ENCODE measurements around the gene GRIFIN. TPM values are rescaled to one million over a fixed set of nuclear protein-coding genes. Genes with fewer than 3 reads are reported as not detected.

The GRIFIN gene
- total RNA-seq, 2 experiments from 2014 or later: not detected

DNA sequence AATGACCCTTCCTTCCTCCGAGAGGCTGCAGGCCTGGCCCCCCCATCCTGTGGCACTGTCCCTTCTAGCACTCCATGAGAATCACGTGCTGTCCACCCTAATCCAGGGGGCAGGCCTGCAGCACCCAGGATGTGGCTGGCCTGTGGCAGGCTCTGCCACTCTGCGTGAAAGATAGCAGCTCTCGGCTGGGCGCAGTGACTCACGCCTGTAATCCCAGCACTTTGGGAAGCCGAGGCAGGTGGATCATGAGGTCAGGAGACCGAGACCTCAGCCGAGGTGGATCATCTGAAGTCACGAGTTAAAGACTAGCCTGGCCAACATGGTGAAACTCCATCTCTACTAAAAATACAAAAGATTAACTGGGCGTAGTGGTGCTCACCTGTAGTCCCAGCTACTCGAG lies 24.5 kb upstream of the GRIFIN start:
- Mint-ChIP-seq H3K36me3 (ENCODE audit: low read depth) (no peaks in the 10 kb centered on the region), H3K27ac (no peak overlapping the region), H3K4me3 (no peak overlapping the region), H3K4me1 (no peaks in the 10 kb centered on the region), H3K9me3 (no peaks in the 10 kb centered on the region), H3K27me3 (peaks cover 4% of the 10 kb centered on the region)
- ChIA-PET CTCF (no interaction called here), POLR2A (interaction anchor here (1.0 kb wide), 1 partner anchor 23 kb away, joined by 3 read pairs; no protein-coding TSS in a partner anchor)
- DNase-seq: no peak

DNA sequence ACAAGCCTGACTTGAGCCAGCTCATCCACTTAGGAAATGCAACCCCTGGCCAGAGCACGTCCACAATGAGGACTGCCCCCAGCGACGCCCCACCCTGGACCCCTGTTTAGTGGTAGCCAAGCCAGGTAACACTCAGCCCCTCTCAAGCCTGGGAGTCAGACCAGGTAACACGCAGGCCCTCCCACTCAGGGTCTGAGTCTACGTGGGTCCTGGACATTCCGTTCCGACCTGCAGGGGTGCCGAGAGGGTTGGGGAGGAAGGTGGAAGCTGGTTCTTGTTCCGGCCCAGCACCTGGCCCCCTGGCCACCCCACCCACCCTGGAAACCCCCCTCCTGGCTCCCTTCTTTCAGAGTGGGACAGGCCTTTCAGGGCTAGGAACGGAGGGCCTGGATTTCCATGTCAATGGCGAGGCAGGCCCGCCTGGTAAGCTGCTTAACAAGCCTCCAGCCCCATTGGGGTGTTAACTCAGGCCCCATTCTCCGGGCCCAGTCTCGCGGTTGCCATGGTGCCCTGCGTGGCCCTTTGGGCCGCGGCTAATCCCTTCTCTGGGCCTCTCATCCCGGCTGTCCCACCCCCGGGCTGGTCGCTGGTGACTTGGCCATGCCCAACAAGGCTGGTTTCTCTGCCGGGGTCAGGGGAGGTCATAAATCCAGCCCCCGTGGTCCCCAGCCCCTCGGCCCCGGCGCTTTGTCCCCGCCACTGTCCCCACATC lies 23.7 kb upstream of the GRIFIN start:
- no peak overlapping the region for H3K27ac Mint-ChIP-seq
- ChIA-PET CTCF (interaction anchor here (0.6 kb wide), 1 partner anchor 156 kb away, joined by 4 read pairs; no protein-coding TSS in a partner anchor), POLR2A (interaction anchor here (1.0 to 1.2 kb wide), 2 partner anchors 18 to 24 kb away, joined by 3 to 4 read pairs; no protein-coding TSS in a partner anchor)
- H3K36me3 Mint-ChIP-seq (ENCODE audit: low read depth): no peaks in the 10 kb centered on the region
- no peak for DNase-seq
- no peaks in the 10 kb centered on the region for H3K4me1 Mint-ChIP-seq
- H3K27me3 Mint-ChIP-seq: peaks cover 4% of the 10 kb centered on the region
- H3K4me3 Mint-ChIP-seq: no peak overlapping the region
- no peaks in the 10 kb centered on the region for H3K9me3 Mint-ChIP-seq

DNA sequence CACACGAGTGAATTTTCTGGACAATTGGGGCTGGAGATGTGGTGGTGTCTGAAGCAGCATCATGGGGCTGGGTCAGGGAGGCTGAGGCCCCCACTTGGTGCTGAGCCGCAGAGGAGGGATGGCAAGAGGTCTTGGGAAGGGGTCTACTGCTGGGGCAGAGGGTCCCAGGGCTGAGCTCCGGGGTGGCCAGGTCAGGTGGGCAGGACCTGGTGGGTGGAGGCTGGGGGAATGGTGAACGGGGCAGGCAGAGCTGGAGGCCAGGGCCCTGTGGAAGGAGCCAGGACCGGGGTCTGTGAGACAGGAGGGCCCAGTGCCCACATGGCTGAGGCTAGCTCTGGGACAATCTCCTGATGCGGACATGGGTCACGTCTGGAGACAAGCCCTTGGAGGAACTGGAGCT lies 23.0 kb upstream of the GRIFIN start:
- no peaks in the 10 kb centered on the region for H3K36me3 Mint-ChIP-seq (ENCODE audit: low read depth)
- no peak overlapping the region for H3K4me3 Mint-ChIP-seq
- ChIA-PET POLR2A (interaction anchor here (1.0 to 1.2 kb wide), 2 partner anchors 12 to 18 kb away, joined by 3 to 4 read pairs; no protein-coding TSS in a partner anchor), CTCF (interaction anchor here (0.6 kb wide), 1 partner anchor 156 kb away, joined by 4 read pairs; no protein-coding TSS in a partner anchor)
- peaks cover 4% of the 10 kb centered on the region for H3K27me3 Mint-ChIP-seq
- DNase-seq: no peak
- no peaks in the 10 kb centered on the region for H3K9me3 Mint-ChIP-seq
- H3K27ac Mint-ChIP-seq: no peak overlapping the region
- no peaks in the 10 kb centered on the region for H3K4me1 Mint-ChIP-seq

DNA sequence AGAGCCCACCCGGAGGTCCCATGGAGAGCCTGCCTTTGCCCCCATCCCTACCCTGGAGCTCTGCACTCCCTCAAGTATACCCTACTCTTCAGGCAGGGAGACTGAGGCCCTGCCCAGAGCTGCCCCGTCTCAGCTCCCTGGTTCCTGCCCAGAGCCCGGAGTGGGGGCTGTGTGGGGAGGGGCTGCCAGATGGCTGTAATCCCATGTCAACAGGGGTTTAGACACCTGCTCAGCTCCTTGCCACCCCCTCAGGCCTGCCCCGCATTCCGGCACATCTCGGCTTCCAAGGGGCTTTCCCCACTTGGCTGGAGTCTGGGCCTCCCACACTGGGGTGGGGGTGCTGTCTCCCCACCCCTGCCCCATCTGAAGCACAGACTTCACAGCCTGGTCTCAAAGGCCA lies 22.5 kb upstream of the GRIFIN start:
- Mint-ChIP-seq H3K4me1 (no peaks in the 10 kb centered on the region), H3K4me3 (no peak overlapping the region), H3K36me3 (ENCODE audit: low read depth) (no peaks in the 10 kb centered on the region), H3K9me3 (no peaks in the 10 kb centered on the region), H3K27me3 (peaks cover 4% of the 10 kb centered on the region), H3K27ac (no peak overlapping the region)
- CTCF ChIA-PET: no interaction called here
- POLR2A ChIA-PET: interaction anchor here (1.0 to 1.2 kb wide), 2 partner anchors 13 to 17 kb away, joined by 3 to 4 read pairs; no protein-coding TSS in a partner anchor
- no peak for DNase-seq

DNA sequence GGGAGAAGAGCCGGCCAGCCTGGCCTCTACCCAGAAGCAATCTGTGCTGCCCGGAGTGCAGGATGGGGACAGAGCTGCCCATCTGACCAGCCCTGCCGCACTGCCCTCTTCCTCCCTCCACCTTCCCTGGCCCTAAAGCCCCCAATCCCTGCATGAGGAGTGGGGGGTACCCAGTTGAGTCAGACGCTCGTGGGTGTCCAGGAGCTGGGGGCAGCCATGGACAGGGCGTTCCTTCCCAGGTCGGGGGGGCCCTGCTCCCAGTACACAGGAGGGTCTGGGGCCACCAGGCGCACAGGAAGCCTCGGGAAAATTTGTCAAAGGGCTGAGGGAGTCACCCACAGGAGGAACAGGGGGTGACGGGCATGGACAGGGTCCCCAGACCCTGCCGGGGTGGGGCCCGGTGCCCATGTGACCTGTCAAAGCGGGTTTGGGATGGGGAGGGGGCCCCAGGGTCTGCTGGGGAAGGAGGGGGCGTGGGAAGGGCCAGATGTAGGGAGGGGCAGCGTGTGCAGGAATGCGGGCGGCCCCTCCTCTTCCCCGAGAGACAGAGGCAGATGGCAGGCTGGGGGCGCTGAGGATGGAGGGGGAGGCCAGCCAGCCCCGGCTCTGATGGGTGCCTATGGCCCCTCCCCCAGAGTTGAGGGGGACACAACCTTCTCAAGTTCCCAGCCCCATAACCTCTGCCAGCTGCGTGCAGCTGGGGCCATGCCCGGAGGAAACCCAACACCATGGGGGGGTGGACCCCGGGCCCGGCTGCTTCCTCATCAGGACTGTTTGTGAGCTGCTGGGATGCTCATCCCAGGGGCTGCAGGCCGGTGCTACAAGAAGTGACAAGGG lies 21.5 kb upstream of the GRIFIN start:
- DNase-seq: no peak
- Mint-ChIP-seq H3K36me3 (ENCODE audit: low read depth) (no peaks in the 10 kb centered on the region), H3K9me3 (no peaks in the 10 kb centered on the region), H3K4me3 (no peak overlapping the region), H3K27ac (no peak overlapping the region), H3K27me3 (peaks cover 4% of the 10 kb centered on the region), H3K4me1 (no peaks in the 10 kb centered on the region)
- POLR2A ChIA-PET: no interaction called here
- CTCF ChIA-PET: no interaction called here

DNA sequence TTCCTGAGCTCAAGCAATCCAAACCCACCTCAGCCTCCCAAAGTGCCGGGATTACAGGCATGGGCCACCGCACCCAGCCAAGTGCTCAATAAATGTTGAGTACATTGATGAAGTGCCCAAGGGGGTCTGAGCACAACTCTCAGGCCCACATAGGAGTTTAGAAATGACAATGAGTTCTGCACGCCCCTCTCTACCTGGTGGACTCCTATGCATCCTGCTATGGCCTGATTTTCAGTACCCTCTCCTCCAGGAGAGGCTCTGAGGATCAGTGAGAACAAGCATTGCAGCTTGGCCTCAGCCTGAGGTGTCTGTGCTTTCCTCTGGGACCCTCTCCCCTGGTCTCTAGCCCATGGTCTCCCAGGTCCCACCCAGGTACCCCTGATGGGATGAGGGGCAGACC lies 20.9 kb upstream of the GRIFIN start:
- H3K4me3 Mint-ChIP-seq: no peak overlapping the region
- ChIA-PET CTCF (no interaction called here), POLR2A (no interaction called here)
- H3K4me1 Mint-ChIP-seq: no peaks in the 10 kb centered on the region
- no peaks in the 10 kb centered on the region for H3K36me3 Mint-ChIP-seq (ENCODE audit: low read depth)
- peaks cover 6% of the 10 kb centered on the region for H3K27me3 Mint-ChIP-seq
- no peak overlapping the region for H3K27ac Mint-ChIP-seq
- no peak for DNase-seq
- H3K9me3 Mint-ChIP-seq: no peaks in the 10 kb centered on the region

DNA sequence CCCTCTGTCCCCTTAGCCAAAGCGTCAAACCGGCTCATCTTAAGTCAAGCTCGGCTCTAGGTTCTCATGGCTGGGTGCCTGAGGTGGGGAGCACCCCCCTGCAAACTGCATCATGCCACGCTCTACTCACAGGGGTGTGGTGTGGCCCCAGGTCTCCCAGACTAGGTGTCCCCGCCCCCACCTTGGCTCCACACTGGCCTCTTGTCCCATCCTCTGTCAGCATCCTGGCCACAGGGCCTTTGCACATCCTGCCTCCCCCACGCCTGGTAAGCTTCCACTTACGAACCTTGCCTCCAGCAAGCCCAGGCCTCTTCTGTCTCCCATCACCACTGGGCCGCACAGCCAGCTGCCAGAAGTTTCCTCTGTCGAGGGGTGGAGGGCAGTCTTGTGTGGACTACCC lies 20.2 kb upstream of the GRIFIN start:
- H3K27me3 Mint-ChIP-seq: peaks cover 9% of the 10 kb centered on the region
- ChIA-PET CTCF (no interaction called here), POLR2A (no interaction called here)
- no peaks in the 10 kb centered on the region for H3K9me3 Mint-ChIP-seq
- H3K4me1 Mint-ChIP-seq: no peaks in the 10 kb centered on the region
- DNase-seq: no peak
- no peak overlapping the region for H3K27ac Mint-ChIP-seq
- no peaks in the 10 kb centered on the region for H3K36me3 Mint-ChIP-seq (ENCODE audit: low read depth)
- H3K4me3 Mint-ChIP-seq: no peak overlapping the region

DNA sequence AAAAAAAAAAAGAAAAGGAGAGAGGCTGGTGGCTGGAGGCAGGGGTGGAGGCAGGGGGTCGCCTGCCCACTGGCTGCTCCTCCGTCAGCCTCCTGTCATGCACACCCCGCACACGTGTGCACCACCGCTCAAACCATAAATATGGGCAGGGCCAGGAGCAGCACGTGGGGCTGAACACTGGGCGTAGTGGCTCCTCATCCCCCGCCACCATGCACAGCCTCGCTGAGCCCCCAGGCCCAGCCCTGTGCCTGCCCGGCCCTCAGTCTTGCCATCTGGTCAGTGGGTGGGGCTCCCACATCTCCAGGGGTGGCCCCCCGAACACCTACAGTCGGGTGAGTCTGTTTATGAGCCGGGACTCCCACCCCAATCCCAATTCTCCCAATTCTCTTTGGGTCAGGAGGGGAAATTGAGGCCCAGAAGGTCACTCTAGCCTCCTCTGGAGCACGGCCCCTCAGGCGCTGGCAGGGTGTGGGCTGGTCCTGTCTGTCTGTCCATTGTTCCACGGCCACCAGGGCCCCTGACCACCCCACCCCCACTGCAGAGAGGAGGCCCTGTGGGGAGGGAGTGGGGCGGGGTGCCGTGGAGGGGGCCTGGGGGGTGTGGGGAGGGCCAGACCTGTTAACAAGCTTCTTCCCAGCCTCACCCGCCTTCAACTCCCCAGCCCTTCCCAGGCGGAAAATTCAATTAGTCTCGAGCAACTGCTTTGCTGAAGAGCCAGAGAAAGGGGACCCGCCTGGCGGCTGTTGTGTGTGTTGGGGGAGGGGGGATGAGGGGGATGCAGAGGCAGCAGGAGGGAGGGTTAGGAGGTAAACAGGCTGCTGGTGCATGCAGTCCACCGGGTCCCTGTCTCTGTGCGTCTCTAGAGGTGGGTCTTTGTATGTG lies 19.5 kb upstream of the GRIFIN start:
- H3K9me3 Mint-ChIP-seq: no peaks in the 10 kb centered on the region
- H3K27ac Mint-ChIP-seq: no peak overlapping the region
- no peaks in the 10 kb centered on the region for H3K4me1 Mint-ChIP-seq
- no peaks in the 10 kb centered on the region for H3K36me3 Mint-ChIP-seq (ENCODE audit: low read depth)
- peaks cover 9% of the 10 kb centered on the region for H3K27me3 Mint-ChIP-seq
- POLR2A ChIA-PET: no interaction called here
- H3K4me3 Mint-ChIP-seq: no peak overlapping the region
- CTCF ChIA-PET: no interaction called here
- no peak for DNase-seq

DNA sequence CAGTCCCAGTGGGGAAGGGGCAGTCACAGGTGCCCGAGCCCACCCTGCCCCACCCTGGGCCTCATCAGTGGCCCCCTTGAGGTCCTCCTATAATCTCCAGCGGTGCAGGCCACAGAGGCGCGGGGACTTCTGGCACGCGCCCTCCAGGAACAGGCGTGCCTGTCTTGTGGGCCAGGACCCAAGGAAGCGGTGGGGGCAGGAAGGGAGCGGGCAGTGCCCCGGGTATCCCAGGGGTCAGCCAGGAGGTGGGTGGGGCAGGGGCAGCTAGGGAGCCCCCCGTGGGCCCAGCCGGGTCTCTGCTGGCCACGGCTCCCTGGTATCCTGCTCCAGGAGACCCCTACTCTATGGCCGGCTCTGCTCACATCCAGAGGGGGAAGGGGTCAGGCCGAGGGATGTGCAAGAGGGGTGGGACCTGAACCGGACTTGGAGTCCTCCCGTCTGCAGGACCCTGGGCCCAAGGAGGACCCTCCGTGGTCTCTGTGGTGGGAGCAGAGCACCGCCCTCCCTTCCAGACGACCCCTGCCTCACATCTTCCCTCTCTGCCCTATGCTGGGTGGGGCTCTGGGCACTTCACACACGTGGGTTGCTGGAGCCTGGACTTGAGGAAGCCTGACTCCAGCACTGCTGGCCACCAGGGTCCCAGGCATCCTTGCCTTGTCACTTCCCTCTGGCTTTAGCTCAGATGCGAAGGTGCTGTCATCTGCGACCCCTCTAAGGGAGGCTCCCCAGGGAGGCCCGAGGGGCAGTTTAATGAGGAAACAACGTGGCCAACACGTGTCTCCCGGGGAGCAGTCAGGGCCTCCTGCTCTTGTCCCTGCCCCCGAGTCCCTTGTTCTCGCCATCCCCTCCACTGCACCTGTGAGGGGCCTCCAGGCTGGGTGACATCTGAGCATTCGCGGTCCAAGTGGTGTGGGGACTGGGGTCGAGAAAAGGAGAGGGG lies 18.3 kb upstream of the GRIFIN start:
- CTCF ChIA-PET: interaction anchor here (1.3 kb wide), 1 partner anchor 26 kb away, joined by 3 read pairs; no protein-coding TSS in a partner anchor
- H3K4me1 Mint-ChIP-seq: no peaks in the 10 kb centered on the region
- H3K27ac Mint-ChIP-seq: no peak overlapping the region
- H3K36me3 Mint-ChIP-seq (ENCODE audit: low read depth): no peaks in the 10 kb centered on the region
- H3K27me3 Mint-ChIP-seq: peaks cover 9% of the 10 kb centered on the region
- DNase-seq: no peak
- H3K4me3 Mint-ChIP-seq: no peak overlapping the region
- no peaks in the 10 kb centered on the region for H3K9me3 Mint-ChIP-seq
- POLR2A ChIA-PET: no interaction called here

DNA sequence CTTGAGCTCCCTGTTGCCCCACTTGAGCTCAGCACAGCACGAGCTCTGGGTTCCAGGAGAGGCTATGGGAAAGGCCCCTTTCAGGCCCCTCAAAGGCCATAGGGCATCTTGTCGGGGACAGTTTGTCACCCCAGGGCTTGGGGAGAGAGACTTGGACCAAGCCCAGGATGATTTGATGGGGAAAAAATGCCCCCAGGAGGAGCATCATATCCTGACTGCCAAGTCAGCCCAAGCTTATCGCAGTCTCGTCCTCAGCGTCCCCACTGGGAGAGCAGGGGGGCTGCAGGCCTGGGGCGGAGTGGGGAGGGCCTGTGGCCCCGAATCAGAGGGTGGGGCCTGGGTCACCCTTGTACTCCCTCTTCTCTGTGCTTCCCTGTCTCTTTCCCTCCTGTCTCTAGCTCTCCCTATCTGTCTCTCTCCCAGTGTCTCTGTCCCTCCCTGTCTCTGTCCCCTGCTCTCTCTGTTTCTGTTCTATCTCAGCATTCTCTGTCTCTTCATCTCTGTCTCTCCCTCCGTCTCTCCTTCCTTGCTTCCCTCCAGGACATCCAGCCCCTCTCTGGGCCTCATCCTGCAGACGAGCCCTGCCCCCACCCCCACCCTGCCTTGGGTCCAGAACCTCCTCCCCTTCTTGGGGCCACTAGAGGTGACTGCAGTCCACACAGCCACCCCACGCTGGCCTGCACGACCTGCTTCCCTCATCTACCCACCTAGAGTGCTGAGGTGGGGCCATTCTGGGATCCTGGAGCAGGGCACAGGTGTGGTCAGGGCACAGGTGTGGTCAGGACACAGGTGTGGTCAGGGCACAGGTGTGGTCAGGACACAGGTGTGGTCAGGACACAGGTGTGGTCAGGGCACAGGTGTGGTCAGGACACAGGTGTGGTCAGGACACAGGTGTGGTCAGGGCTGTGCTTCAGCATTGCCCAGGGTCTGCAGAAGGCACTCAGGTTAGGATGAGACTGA lies 17.3 kb upstream of the GRIFIN start:
- Mint-ChIP-seq H3K27ac (no peak overlapping the region), H3K36me3 (ENCODE audit: low read depth) (no peaks in the 10 kb centered on the region), H3K4me1 (no peaks in the 10 kb centered on the region), H3K4me3 (no peak overlapping the region), H3K9me3 (no peaks in the 10 kb centered on the region), H3K27me3 (peaks cover 11% of the 10 kb centered on the region)
- CTCF ChIA-PET: interaction anchor here (0.6 to 1.3 kb wide), 3 partner anchors 25 to 611 kb away, joined by 3 read pairs; no protein-coding TSS in a partner anchor
- POLR2A ChIA-PET: interaction anchor here (1.0 kb wide), 2 partner anchors 34 to 87 kb away, joined by 3 read pairs; no protein-coding TSS in a partner anchor
- no peak for DNase-seq

DNA sequence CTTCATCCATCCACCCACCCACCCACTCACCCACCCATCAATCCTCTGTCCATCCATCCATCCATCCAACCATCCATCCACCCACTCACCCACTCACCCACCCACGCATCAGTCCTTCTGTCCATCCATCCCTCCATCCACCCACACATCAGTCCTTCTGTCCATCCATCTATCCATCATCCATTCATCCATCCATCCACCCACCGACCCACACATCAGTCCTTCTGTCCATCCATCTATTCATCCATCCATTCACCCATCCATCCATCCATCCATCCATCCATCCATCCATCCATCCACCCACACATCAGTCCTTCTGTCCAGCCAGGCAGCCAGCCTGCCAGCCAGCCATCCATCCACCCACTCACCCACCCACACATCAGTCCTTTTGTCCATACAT lies 15.8 kb upstream of the GRIFIN start:
- Mint-ChIP-seq H3K27ac (no peak overlapping the region), H3K9me3 (no peaks in the 10 kb centered on the region), H3K4me1 (no peaks in the 10 kb centered on the region), H3K36me3 (ENCODE audit: low read depth) (no peaks in the 10 kb centered on the region), H3K4me3 (no peak overlapping the region), H3K27me3 (peaks cover 8% of the 10 kb centered on the region)
- ChIA-PET POLR2A (no interaction called here), CTCF (interaction anchor here (1.0 kb wide), 1 partner anchor 23 kb away, joined by 3 read pairs; no protein-coding TSS in a partner anchor)
- DNase-seq: no peak

All from activated CD4-positive, alpha-beta memory T cell treated with anti-CD3 and anti-CD28 coated beads, Interleukin-2, amount 10 ng/mL, durations not matched to agents 7 days and 5 days (primary cell).